ENCODE measurements around the gene PALB2. TPM values are rescaled to one million over a fixed set of nuclear protein-coding genes. Genes with fewer than 3 reads are reported as not detected.
"Not testable (repeated sequence)": the region's sequence is repeated elsewhere in the genome, so short reads cannot be mapped to it uniquely, and the experiment has no call there.

The PALB2 gene
- total RNA-seq, 2 donors from 2014 or later, result 8.2 to 8.7 TPM

GRCh38 chr16:23624092-23624491 lies 17.0 kb downstream of the PALB2 start:
- peaks cover 16% of the 10 kb centered on the region for H3K36me3 Mint-ChIP-seq (ENCODE audit: low read depth)
- H3K9me3 ChIP-seq (ENCODE audit: control insufficient read depth, low read length, poor library complexity, severe bottlenecking), result no peaks in the 10 kb centered on the region
- DNase-seq, result no peak
- no peaks in the 10 kb centered on the region for H3K27me3 Mint-ChIP-seq
- no peak overlapping the region for H3K27ac Mint-ChIP-seq
- no peak for ATAC-seq
- no peak overlapping the region for H3K4me3 Mint-ChIP-seq
- H3K4me1 Mint-ChIP-seq, result peaks cover 4% of the 10 kb centered on the region

GRCh38 chr16:23615805-23616204 lies 25.3 kb downstream of the PALB2 start:
- DNase-seq, result no peak
- H3K4me1 Mint-ChIP-seq, result no peaks in the 10 kb centered on the region
- ATAC-seq, result no peak
- no peak overlapping the region for H3K4me3 Mint-ChIP-seq
- H3K9me3 ChIP-seq (ENCODE audit: control insufficient read depth, low read length, poor library complexity, severe bottlenecking), result no peaks in the 10 kb centered on the region
- H3K27me3 Mint-ChIP-seq, result no peaks in the 10 kb centered on the region
- peak overlapping the region; percentile 24 for H3K27ac Mint-ChIP-seq
- no peaks in the 10 kb centered on the region for H3K36me3 Mint-ChIP-seq (ENCODE audit: low read depth)

GRCh38 chr16:23611936-23612335 lies 29.2 kb downstream of the PALB2 start:
- Mint-ChIP-seq H3K27me3 (no peaks in the 10 kb centered on the region), H3K27ac (no peak overlapping the region), H3K4me3 (no peak overlapping the region), H3K36me3 (ENCODE audit: low read depth) (no peaks in the 10 kb centered on the region), H3K4me1 (no peaks in the 10 kb centered on the region)
- DNase-seq, result no peak
- no peaks in the 10 kb centered on the region for H3K9me3 ChIP-seq (ENCODE audit: control insufficient read depth, low read length, poor library complexity, severe bottlenecking)
- ATAC-seq, result no peak

GRCh38 chr16:23610905-23611304 lies 30.2 kb downstream of the PALB2 start:
- H3K36me3 Mint-ChIP-seq (ENCODE audit: low read depth); H3K4me1 Mint-ChIP-seq; H3K9me3 ChIP-seq (ENCODE audit: control insufficient read depth, low read length, poor library complexity, severe bottlenecking); ATAC-seq; H3K27me3 Mint-ChIP-seq; DNase-seq; H3K4me3 Mint-ChIP-seq; H3K27ac Mint-ChIP-seq: not testable (repeated sequence)

GRCh38 chr16:23609929-23610328 lies 31.2 kb downstream of the PALB2 start:
- DNase-seq, result no peak
- ATAC-seq, result no peak
- H3K36me3 Mint-ChIP-seq (ENCODE audit: low read depth), result no peaks in the 10 kb centered on the region
- H3K4me3 Mint-ChIP-seq, result no peak overlapping the region
- no peaks in the 10 kb centered on the region for H3K9me3 ChIP-seq (ENCODE audit: control insufficient read depth, low read length, poor library complexity, severe bottlenecking)
- no peaks in the 10 kb centered on the region for H3K4me1 Mint-ChIP-seq
- no peak overlapping the region for H3K27ac Mint-ChIP-seq
- H3K27me3 Mint-ChIP-seq, result no peaks in the 10 kb centered on the region

- ATAC-seq (no peak), DNase-seq (no peak)
- H3K9me3 ChIP-seq (ENCODE audit: control insufficient read depth, low read length, poor library complexity, severe bottlenecking), result no peaks in the 10 kb centered on the region
- no peak overlapping the region for H3K4me3 Mint-ChIP-seq
- no peaks in the 10 kb centered on the region for H3K36me3 Mint-ChIP-seq (ENCODE audit: low read depth)
- no peaks in the 10 kb centered on the region for H3K27me3 Mint-ChIP-seq
- no peak overlapping the region for H3K27ac Mint-ChIP-seq
- H3K4me1 Mint-ChIP-seq, result peaks cover 3% of the 10 kb centered on the region
Observed at GRCh38 chr16:23608194-23608593, 32.9 kb downstream of the PALB2 start.

- DNase-seq (no peak), ATAC-seq (no peak)
- Mint-ChIP-seq H3K27ac (no peak overlapping the region), H3K4me1 (peaks cover 3% of the 10 kb centered on the region), H3K27me3 (no peaks in the 10 kb centered on the region), H3K4me3 (no peak overlapping the region), H3K36me3 (ENCODE audit: low read depth) (no peaks in the 10 kb centered on the region)
- no peaks in the 10 kb centered on the region for H3K9me3 ChIP-seq (ENCODE audit: control insufficient read depth, low read length, poor library complexity, severe bottlenecking)
Observed at GRCh38 chr16:23607726-23608125, 33.4 kb downstream of the PALB2 start.

GRCh38 chr16:23597003-23597756 lies 43.9 kb downstream of the PALB2 start:
- Mint-ChIP-seq H3K27ac (no peak overlapping the region), H3K36me3 (ENCODE audit: low read depth) (no peaks in the 10 kb centered on the region), H3K4me1 (peaks cover 13% of the 10 kb centered on the region), H3K4me3 (peak overlapping the region; percentile 39), H3K27me3 (no peaks in the 10 kb centered on the region)
- no peaks in the 10 kb centered on the region for H3K9me3 ChIP-seq (ENCODE audit: control insufficient read depth, low read length, poor library complexity, severe bottlenecking)
- DNase-seq (no peak), ATAC-seq (no peak)

- Mint-ChIP-seq H3K4me3 (peak within 1 kb of the TSS; percentile 84), H3K27me3 (no peaks in the 10 kb centered on the region), H3K4me1 (peaks cover 20% of the 10 kb centered on the region), H3K27ac (peak within 1 kb of the TSS; percentile 63), H3K36me3 (ENCODE audit: low read depth) (peaks cover 7% of the 10 kb centered on the region)
- no peaks in the 10 kb centered on the region for H3K9me3 ChIP-seq (ENCODE audit: control insufficient read depth, low read length, poor library complexity, severe bottlenecking)
- DNase-seq, result peak; percentile 84 to 95 (median 89)
- peak; percentile 99 for ATAC-seq
Observed at GRCh38 chr16:23595951-23596720, 45.0 kb downstream of the PALB2 start, which contains the start of gene NDUFAB1. Gene NDUFAB1, minus strand, starts transcription at chr16:23596316. Its CDS starts 26 bp downstream, at chr16:23596290.

GRCh38 chr16:23595246-23595950 lies 45.7 kb downstream of the PALB2 start:
- ATAC-seq (no peak), DNase-seq (no peak)
- H3K27ac Mint-ChIP-seq, result peak overlapping the region; percentile 63
- no peaks in the 10 kb centered on the region for H3K27me3 Mint-ChIP-seq
- peaks cover 7% of the 10 kb centered on the region for H3K36me3 Mint-ChIP-seq (ENCODE audit: low read depth)
- peaks cover 20% of the 10 kb centered on the region for H3K4me1 Mint-ChIP-seq
- peak overlapping the region; percentile 84 for H3K4me3 Mint-ChIP-seq
- H3K9me3 ChIP-seq (ENCODE audit: control insufficient read depth, low read length, poor library complexity, severe bottlenecking), result no peaks in the 10 kb centered on the region

GRCh38 chr16:23594186-23594585 lies 46.9 kb downstream of the PALB2 start:
- Mint-ChIP-seq H3K4me1 (peaks cover 20% of the 10 kb centered on the region), H3K27me3 (no peaks in the 10 kb centered on the region), H3K4me3 (no peak overlapping the region), H3K36me3 (ENCODE audit: low read depth) (peaks cover 10% of the 10 kb centered on the region), H3K27ac (peak overlapping the region; percentile 63)
- ATAC-seq, result no peak
- H3K9me3 ChIP-seq (ENCODE audit: control insufficient read depth, low read length, poor library complexity, severe bottlenecking), result no peaks in the 10 kb centered on the region
- DNase-seq, result no peak

- Mint-ChIP-seq H3K36me3 (ENCODE audit: low read depth) (peaks cover 10% of the 10 kb centered on the region), H3K27ac (no peak overlapping the region), H3K4me1 (peaks cover 18% of the 10 kb centered on the region), H3K27me3 (no peaks in the 10 kb centered on the region), H3K4me3 (no peak overlapping the region)
- DNase-seq (no peak), ATAC-seq (no peak)
- H3K9me3 ChIP-seq (ENCODE audit: control insufficient read depth, low read length, poor library complexity, severe bottlenecking), result no peaks in the 10 kb centered on the region
Observed at GRCh38 chr16:23590181-23590580, 50.9 kb downstream of the PALB2 start.

GRCh38 chr16:23587726-23588125 lies 53.4 kb downstream of the PALB2 start:
- Mint-ChIP-seq H3K27ac (no peak overlapping the region), H3K4me3 (no peak overlapping the region), H3K4me1 (peaks cover 17% of the 10 kb centered on the region), H3K36me3 (ENCODE audit: low read depth) (peaks cover 13% of the 10 kb centered on the region), H3K27me3 (no peaks in the 10 kb centered on the region)
- DNase-seq (no peak), ATAC-seq (no peak)
- no peaks in the 10 kb centered on the region for H3K9me3 ChIP-seq (ENCODE audit: control insufficient read depth, low read length, poor library complexity, severe bottlenecking)

Measured in T-helper 17 cell (primary cell).